ENCODE data around the gene ATG3. TPM values are rescaled to one million over a fixed set of nuclear protein-coding genes. Genes with fewer than 3 reads are reported as not detected.

Gene ATG3
- total RNA-seq, 2 donors from 2014 or later, result 36.3 to 42.1 TPM

DNA sequence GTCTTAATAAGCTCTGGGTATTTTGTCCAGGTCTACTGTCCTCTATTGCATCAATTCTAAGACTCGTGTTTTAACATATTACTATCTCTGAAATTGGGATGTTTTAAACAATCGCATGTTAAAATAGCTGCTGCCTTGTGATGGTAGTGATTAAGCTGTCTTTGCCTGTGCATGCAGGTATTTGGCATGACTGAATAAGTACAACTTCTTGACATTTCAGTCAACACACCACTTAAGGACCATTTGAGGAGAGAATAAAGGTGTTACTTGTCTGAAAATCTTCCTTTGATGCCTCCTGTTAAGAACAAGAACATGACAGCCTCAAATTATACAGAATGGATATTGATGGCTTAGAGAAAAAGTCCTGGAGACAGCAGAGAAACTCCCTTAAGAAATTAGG is 33.1 kb upstream of the ATG3 start:
- H3K4me1 ChIP-seq (ENCODE audit: control insufficient read depth, insufficient read depth, low read length), result no peaks in the 10 kb centered on the region
- 100% methylated on average over 2 of the region's 2 CpGs; no CpG with 5 or more reads in 1 of the 2 experiments for WGBS, 2 experiments (ENCODE audit: insufficient coverage in 1 of 2, insufficient read length in 1 of 2)
- H3K27me3 ChIP-seq (ENCODE audit: control insufficient read depth, insufficient read depth, low read length, poor library complexity, severe bottlenecking), result no peaks in the 10 kb centered on the region
- no peaks in the 10 kb centered on the region for H3K4me1 Mint-ChIP-seq
- no peak overlapping the region for H3K27ac Mint-ChIP-seq
- no peaks in the 10 kb centered on the region for H3K27me3 Mint-ChIP-seq (ENCODE audit: insufficient read depth)
- H3K36me3 ChIP-seq (ENCODE audit: control insufficient read depth, insufficient read depth, low read length), result no peaks in the 10 kb centered on the region
- TF ChIP-seq, protein P1, sequence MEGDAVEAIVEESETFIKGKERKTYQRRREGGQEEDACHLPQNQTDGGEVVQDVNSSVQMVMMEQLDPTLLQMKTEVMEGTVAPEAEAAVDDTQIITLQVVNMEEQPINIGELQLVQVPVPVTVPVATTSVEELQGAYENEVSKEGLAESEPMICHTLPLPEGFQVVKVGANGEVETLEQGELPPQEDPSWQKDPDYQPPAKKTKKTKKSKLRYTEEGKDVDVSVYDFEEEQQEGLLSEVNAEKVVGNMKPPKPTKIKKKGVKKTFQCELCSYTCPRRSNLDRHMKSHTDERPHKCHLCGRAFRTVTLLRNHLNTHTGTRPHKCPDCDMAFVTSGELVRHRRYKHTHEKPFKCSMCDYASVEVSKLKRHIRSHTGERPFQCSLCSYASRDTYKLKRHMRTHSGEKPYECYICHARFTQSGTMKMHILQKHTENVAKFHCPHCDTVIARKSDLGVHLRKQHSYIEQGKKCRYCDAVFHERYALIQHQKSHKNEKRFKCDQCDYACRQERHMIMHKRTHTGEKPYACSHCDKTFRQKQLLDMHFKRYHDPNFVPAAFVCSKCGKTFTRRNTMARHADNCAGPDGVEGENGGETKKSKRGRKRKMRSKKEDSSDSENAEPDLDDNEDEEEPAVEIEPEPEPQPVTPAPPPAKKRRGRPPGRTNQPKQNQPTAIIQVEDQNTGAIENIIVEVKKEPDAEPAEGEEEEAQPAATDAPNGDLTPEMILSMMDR (conservative IDR thresholded peaks at IDR 0.05), result no peak
- H3K27ac ChIP-seq (ENCODE audit: low read depth, low read length), result no peak overlapping the region
- H3K9ac ChIP-seq (ENCODE audit: extremely low read depth, low read length, poor library complexity, severe bottlenecking), result no peak overlapping the region
- H3K9me3 ChIP-seq (ENCODE audit: control insufficient read depth, low read length), result no peaks in the 10 kb centered on the region
- H3K4me3 ChIP-seq (ENCODE audit: low read length), result no peak overlapping the region
- peaks cover 4% of the 10 kb centered on the region for H3K36me3 Mint-ChIP-seq (ENCODE audit: low read depth)
- no peak overlapping the region for H3K4me3 Mint-ChIP-seq
- no peak for DNase-seq
- H3K9me3 Mint-ChIP-seq, result no peaks in the 10 kb centered on the region

- Mint-ChIP-seq H3K9me3 (no peaks in the 10 kb centered on the region), H3K27me3 (ENCODE audit: insufficient read depth) (no peaks in the 10 kb centered on the region), H3K4me3 (no peak overlapping the region), H3K4me1 (no peaks in the 10 kb centered on the region), H3K36me3 (ENCODE audit: low read depth) (peaks cover 6% of the 10 kb centered on the region), H3K27ac (no peak overlapping the region)
- Histone ChIP-seq H3K27me3 (ENCODE audit: control insufficient read depth, insufficient read depth, low read length, poor library complexity, severe bottlenecking) (no peaks in the 10 kb centered on the region), H3K4me1 (ENCODE audit: control insufficient read depth, insufficient read depth, low read length) (no peaks in the 10 kb centered on the region), H3K9me3 (ENCODE audit: control insufficient read depth, low read length) (no peaks in the 10 kb centered on the region), H3K36me3 (ENCODE audit: control insufficient read depth, insufficient read depth, low read length) (no peaks in the 10 kb centered on the region), H3K4me3 (ENCODE audit: low read length) (no peak overlapping the region), H3K27ac (ENCODE audit: low read depth, low read length) (no peak overlapping the region), H3K9ac (ENCODE audit: extremely low read depth, low read length, poor library complexity, severe bottlenecking) (no peak overlapping the region)
- no peak for DNase-seq
- TF ChIP-seq, protein P1 (conservative IDR thresholded peaks at IDR 0.05), result no peak
Measured at GRCh38 chr3:112593258-112593657, 31.5 kb upstream of the ATG3 start.

GRCh38 chr3:112587336-112587735 is 25.6 kb upstream of the ATG3 start:
- Histone ChIP-seq H3K4me1 (ENCODE audit: control insufficient read depth, insufficient read depth, low read length) (no peaks in the 10 kb centered on the region), H3K27ac (ENCODE audit: low read depth, low read length) (no peak overlapping the region), H3K9me3 (ENCODE audit: control insufficient read depth, low read length) (no peaks in the 10 kb centered on the region), H3K27me3 (ENCODE audit: control insufficient read depth, insufficient read depth, low read length, poor library complexity, severe bottlenecking) (no peaks in the 10 kb centered on the region), H3K36me3 (ENCODE audit: control insufficient read depth, insufficient read depth, low read length) (peaks cover 31% of the 10 kb centered on the region), H3K4me3 (ENCODE audit: low read length) (no peak overlapping the region), H3K9ac (ENCODE audit: extremely low read depth, low read length, poor library complexity, severe bottlenecking) (no peak overlapping the region)
- WGBS, 2 experiments (ENCODE audit: insufficient coverage in 1 of 2, insufficient read length in 1 of 2), result 100% methylated on average over 1 of the region's 1 CpG; no CpG with 5 or more reads in 1 of the 2 experiments
- no peak for DNase-seq
- no peak overlapping the region for H3K4me3 Mint-ChIP-seq
- TF ChIP-seq, protein P1 (conservative IDR thresholded peaks at IDR 0.05), result no peak
- no peak overlapping the region for H3K27ac Mint-ChIP-seq
- H3K4me1 Mint-ChIP-seq, result peaks cover 9% of the 10 kb centered on the region
- no peaks in the 10 kb centered on the region for H3K27me3 Mint-ChIP-seq (ENCODE audit: insufficient read depth)
- peaks cover 33% of the 10 kb centered on the region for H3K36me3 Mint-ChIP-seq (ENCODE audit: low read depth)
- H3K9me3 Mint-ChIP-seq, result no peaks in the 10 kb centered on the region

All from endodermal cell (in vitro differentiated cells).